GM06990 (cell line): Measurements from ENCODE around the gene SPDYE3.
A peak's percentile ranks its signal among the peaks of the same experiment; 100 is the strongest.
"Not testable (repeated sequence)": the region's sequence is repeated elsewhere in the genome, so short reads cannot be mapped to it uniquely, and the experiment has no call there.

Experiments used
- DNase-seq: peaks from one replicate; pipeline ENCODE4 v3.0.0-alpha.2; 2011; ENCODE audit not compliant: insufficient read length; ENCODE audit errors: extremely low read depth
- H3K27me3 ChIP-seq: replicated peaks from 2 replicates; pipeline ENCODE4 v1.6.0; 2011; ENCODE audit warnings: low read length; ENCODE audit not compliant: control insufficient read depth, insufficient read depth
- H3K36me3 ChIP-seq: 2 replicates; pipeline ENCODE4 v1.5.1; 2011; ENCODE audit warnings: low read length; ENCODE audit not compliant: control insufficient read depth, insufficient read depth
- H3K4me3 ChIP-seq: replicated peaks from 2 replicates; pipeline ENCODE4 v1.5.1; 2011; ENCODE audit warnings: low read depth, mild to moderate bottlenecking, control low read depth, low read length
- CTCF ChIP-seq: IDR thresholded peaks from 2 replicates; pipeline ENCODE4 v1.5.1; 2011; ENCODE audit warnings: low read length, control low read depth, mild to moderate bottlenecking, inconsistent platforms; ENCODE audit not compliant: insufficient read depth, poor library complexity, severe bottlenecking

The SPDYE3 gene

GRCh38 chr7:100357131-100357561 is 49.6 kb downstream of the SPDYE3 start:
- Histone ChIP-seq H3K27me3 (no peaks in the 10 kb centered on the region), H3K4me3 (no peak overlapping the region), H3K36me3 (peaks cover 45% of the 10 kb centered on the region)
- TF ChIP-seq CTCF, result no peak
- DNase-seq, result no peak

GRCh38 chr7:100358027-100358856 is 50.7 kb downstream of the SPDYE3 start, which contains the start of gene PILRB:
PILRB (plus strand) TSS chr7:100358117; CDS start chr7:100358303, 186 bp downstream.
- DNase-seq, result no peak
- no peaks in the 10 kb centered on the region for H3K27me3 ChIP-seq
- peak; percentile 24 for TF ChIP-seq CTCF
- H3K4me3 ChIP-seq, result no peak within 1 kb of the TSS
- H3K36me3 ChIP-seq, result peaks cover 39% of the 10 kb centered on the region

- no peak for DNase-seq
- no peak for TF ChIP-seq CTCF
- Histone ChIP-seq H3K4me3 (no peak overlapping the region), H3K27me3 (no peaks in the 10 kb centered on the region), H3K36me3 (peaks cover 34% of the 10 kb centered on the region)
Observed at GRCh38 chr7:100358857-100359212, 51.3 kb downstream of the SPDYE3 start.

GRCh38 chr7:100360135-100360854 is 52.8 kb downstream of the SPDYE3 start:
- DNase-seq, result no peak
- H3K27me3 ChIP-seq, result no peaks in the 10 kb centered on the region
- TF ChIP-seq CTCF, result no peak
- peaks cover 27% of the 10 kb centered on the region for H3K36me3 ChIP-seq
- H3K4me3 ChIP-seq, result no peak overlapping the region

- no peak for TF ChIP-seq CTCF
- Histone ChIP-seq H3K36me3 (peaks cover 15% of the 10 kb centered on the region), H3K27me3 (no peaks in the 10 kb centered on the region), H3K4me3 (no peak overlapping the region)
- DNase-seq, result no peak
Observed at GRCh38 chr7:100363098-100363497, 55.6 kb downstream of the SPDYE3 start.

GRCh38 chr7:100363797-100364196 is 56.3 kb downstream of the SPDYE3 start:
- DNase-seq, H3K4me3 ChIP-seq, H3K27me3 ChIP-seq: not testable (repeated sequence)
- H3K36me3 ChIP-seq, result peaks cover 13% of the 10 kb centered on the region
